ENCODE results near the gene CCR7. TPM values are rescaled to one million over a fixed set of nuclear protein-coding genes. Genes with fewer than 3 reads are reported as not detected.
A peak's percentile ranks its signal among the peaks of the same experiment; 100 is the strongest.

Gene CCR7
- total and polyA plus RNA-seq, 2 of the 13 experiments (the other 11 are each of a cell fraction or from before 2014, with no cell fraction given): 0.04 to 0.53 TPM

- peak; percentile 58 for TF ChIP-seq ZNF687 (CRISPR knock-in tag; IDR thresholded peaks at IDR 0.05)
- TF ChIP-seq GATAD1 (CRISPR knock-in tag; IDR thresholded peaks at IDR 0.05): no peak
- no peak for TF ChIP-seq NFKB2 (CRISPR knock-in tag; IDR thresholded peaks at IDR 0.05; ENCODE audit: borderline replicate concordance)
- no peak for TF ChIP-seq SOX6 (IDR thresholded peaks at IDR 0.05)
- TF ChIP-seq SOX6 (CRISPR knock-in tag; IDR thresholded peaks at IDR 0.05): no peak
- no peak for TF ChIP-seq NFIB (CRISPR knock-in tag; IDR thresholded peaks at IDR 0.05; ENCODE audit: borderline replicate concordance)
- no peak for TF ChIP-seq RORA (CRISPR knock-in tag; IDR thresholded peaks at IDR 0.05)
- TF ChIP-seq AGO2 (optimal IDR thresholded peaks at IDR 0.05; ENCODE audit: low read depth, low read length): no peak
- TF ChIP-seq PRMT3 (CRISPR knock-in tag; IDR thresholded peaks at IDR 0.05; ENCODE audit: borderline replicate concordance, low read depth): no peak
- TF ChIP-seq ZSCAN30 (CRISPR knock-in tag; IDR thresholded peaks at IDR 0.05): no peak
- TF ChIP-seq NFATC3 (CRISPR knock-in tag; IDR thresholded peaks at IDR 0.05): no peak
- TF ChIP-seq, protein P1, sequence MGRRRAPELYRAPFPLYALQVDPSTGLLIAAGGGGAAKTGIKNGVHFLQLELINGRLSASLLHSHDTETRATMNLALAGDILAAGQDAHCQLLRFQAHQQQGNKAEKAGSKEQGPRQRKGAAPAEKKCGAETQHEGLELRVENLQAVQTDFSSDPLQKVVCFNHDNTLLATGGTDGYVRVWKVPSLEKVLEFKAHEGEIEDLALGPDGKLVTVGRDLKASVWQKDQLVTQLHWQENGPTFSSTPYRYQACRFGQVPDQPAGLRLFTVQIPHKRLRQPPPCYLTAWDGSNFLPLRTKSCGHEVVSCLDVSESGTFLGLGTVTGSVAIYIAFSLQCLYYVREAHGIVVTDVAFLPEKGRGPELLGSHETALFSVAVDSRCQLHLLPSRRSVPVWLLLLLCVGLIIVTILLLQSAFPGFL (CRISPR knock-in tag; IDR thresholded peaks at IDR 0.05): no peak
- no peak for TF ChIP-seq ADNP (CRISPR knock-in tag; IDR thresholded peaks at IDR 0.05)
- TF ChIP-seq ZNF549 (CRISPR knock-in tag; IDR thresholded peaks at IDR 0.05): no peak
- no peak for TF ChIP-seq FOXK2 (IDR thresholded peaks at IDR 0.05)
- no peak for TF ChIP-seq MAFF (IDR thresholded peaks at IDR 0.05; ENCODE audit: low read depth, low read length)
- no peak for TF ChIP-seq ZNF143 (CRISPR knock-in tag; IDR thresholded peaks at IDR 0.05)
- TF ChIP-seq KDM1A (CRISPR knock-in tag; IDR thresholded peaks at IDR 0.05): no peak
- TF ChIP-seq YEATS4 (CRISPR knock-in tag; IDR thresholded peaks at IDR 0.05; ENCODE audit: borderline replicate concordance): no peak
- no peak for TF ChIP-seq SALL2 (CRISPR knock-in tag; IDR thresholded peaks at IDR 0.05)
- no peak for TF ChIP-seq ZEB1 (IDR thresholded peaks at IDR 0.05; ENCODE audit: insufficient replicate concordance, low read depth)
- 0 out of 2 replicates have a peak, but pooled peaks have one; percentile 26 for TF ChIP-seq ISL2 (CRISPR knock-in tag; IDR thresholded peaks at IDR 0.05)
- TF ChIP-seq ZNF614 (CRISPR knock-in tag; IDR thresholded peaks at IDR 0.05; ENCODE audit: borderline replicate concordance): no peak
- TF ChIP-seq ATF1 (CRISPR knock-in tag; IDR thresholded peaks at IDR 0.05): no peak
- TF ChIP-seq MAZ (IDR thresholded peaks at IDR 0.05; ENCODE audit: borderline replicate concordance, low read depth, low read length): no peak
- TF ChIP-seq MAZ (CRISPR knock-in tag; IDR thresholded peaks at IDR 0.05; ENCODE audit: low read depth): 0 out of 2 replicates have a peak, but pooled peaks have one; percentile 22
- TF ChIP-seq ZFP41 (CRISPR knock-in tag; IDR thresholded peaks at IDR 0.05; ENCODE audit: borderline replicate concordance): no peak
Measured at GRCh38 chr17:40541060-40541872, 24.0 kb downstream of the CCR7 start (continued).
